Measurements from ENCODE around the gene KIF13A. TPM values are rescaled to one million over a fixed set of nuclear protein-coding genes. Genes with fewer than 3 reads are reported as not detected.

Gene KIF13A
- total RNA-seq, 2 donors from 2014 or later = 36.8 to 57.5 TPM

DNA sequence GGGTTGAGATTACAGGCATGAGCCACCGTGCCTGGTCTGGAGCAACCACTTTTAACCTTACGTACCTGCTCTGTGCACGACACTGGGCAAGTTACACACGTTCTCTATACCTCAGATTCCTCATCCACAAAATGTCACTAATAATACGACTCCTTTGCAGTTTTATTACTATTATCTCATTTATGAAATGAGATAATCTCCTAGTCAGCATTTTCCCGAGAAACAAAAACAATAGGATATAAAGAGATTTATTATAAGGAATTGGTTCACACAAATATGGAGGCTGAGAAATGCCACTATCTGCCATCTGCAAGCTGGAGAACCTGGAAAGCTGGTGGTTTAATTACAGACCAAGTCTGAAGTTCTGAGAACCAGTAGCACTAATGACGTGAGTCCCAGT is 12.0 kb upstream of the KIF13A start:
- intact Hi-C loops (cut with DNase I) = no loop called here
- Histone ChIP-seq H3K4me3 (no peak overlapping the region), H3K4me1 (replicated peaks) (no peaks in the 10 kb centered on the region), H3K9me3 (no peaks in the 10 kb centered on the region), H3K27ac (no peak overlapping the region), H3K36me3 (no peaks in the 10 kb centered on the region), H3K27me3 (replicated peaks; ENCODE audit: insufficient read depth) (no peaks in the 10 kb centered on the region)
- TF ChIP-seq POLR2A (IDR thresholded peaks at IDR 0.05) (no peak), POLR2AphosphoS5 (IDR thresholded peaks at IDR 0.05) (no peak)
- no peak for DNase-seq (ENCODE audit: low spot score)
- WGBS = 87% methylated on average over 7 of the region's 7 CpGs

DNA sequence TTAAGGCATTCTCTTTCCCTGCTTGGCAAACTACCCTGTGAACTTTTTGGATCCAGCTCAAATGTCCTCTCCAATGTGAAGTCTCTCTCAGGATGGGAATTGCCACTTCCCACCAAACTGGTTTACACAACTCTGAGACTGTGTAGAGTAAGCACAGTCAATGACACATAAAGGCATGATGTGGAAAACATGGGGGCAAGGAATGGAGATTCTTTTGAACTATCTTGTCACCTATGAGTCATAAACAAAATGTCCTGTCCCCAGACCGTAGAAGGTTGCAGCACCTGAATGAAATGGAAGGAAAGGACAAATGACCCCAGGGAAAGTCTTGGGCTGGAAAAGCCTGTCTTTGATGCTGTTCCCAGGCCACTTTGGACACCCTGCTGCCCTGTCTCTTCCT is 11.0 kb upstream of the KIF13A start:
- no peak for DNase-seq (ENCODE audit: low spot score)
- Histone ChIP-seq H3K36me3 (no peaks in the 10 kb centered on the region), H3K9me3 (no peaks in the 10 kb centered on the region), H3K27me3 (replicated peaks; ENCODE audit: insufficient read depth) (no peaks in the 10 kb centered on the region), H3K4me1 (replicated peaks) (no peaks in the 10 kb centered on the region), H3K4me3 (no peak overlapping the region), H3K27ac (no peak overlapping the region)
- WGBS = 77% methylated on average over 1 of the region's 1 CpG
- no peak for TF ChIP-seq POLR2A (IDR thresholded peaks at IDR 0.05)
- no peak for TF ChIP-seq POLR2AphosphoS5 (IDR thresholded peaks at IDR 0.05)
- no peak for TF ChIP-seq CTCF (IDR thresholded peaks at IDR 0.05)
- intact Hi-C loops (cut with DNase I) = no loop called here

GRCh38 chr6:17998003-17998402 is 10.6 kb upstream of the KIF13A start:
- TF ChIP-seq POLR2AphosphoS5 (IDR thresholded peaks at IDR 0.05) (no peak), CTCF (IDR thresholded peaks at IDR 0.05) (no peak), POLR2A (IDR thresholded peaks at IDR 0.05) (no peak)
- Histone ChIP-seq H3K4me3 (no peak overlapping the region), H3K4me1 (replicated peaks) (no peaks in the 10 kb centered on the region), H3K27ac (no peak overlapping the region), H3K36me3 (no peaks in the 10 kb centered on the region), H3K9me3 (no peaks in the 10 kb centered on the region), H3K27me3 (replicated peaks; ENCODE audit: insufficient read depth) (no peaks in the 10 kb centered on the region)
- intact Hi-C loops (cut with DNase I) = no loop called here
- DNase-seq (ENCODE audit: low spot score) = no peak
- WGBS = 84% methylated on average over 3 of the region's 3 CpGs

- no peaks in the 10 kb centered on the region for H3K36me3 ChIP-seq
- TF ChIP-seq CTCF (IDR thresholded peaks at IDR 0.05) (no peak), POLR2A (IDR thresholded peaks at IDR 0.05) (no peak), POLR2AphosphoS5 (IDR thresholded peaks at IDR 0.05) (no peak)
- no peak overlapping the region for H3K4me3 ChIP-seq
- H3K27ac ChIP-seq = no peak overlapping the region
- no peaks in the 10 kb centered on the region for H3K4me1 ChIP-seq (replicated peaks)
- no peak for DNase-seq (ENCODE audit: low spot score)
- intact Hi-C loops (cut with DNase I) = no loop called here
- no peaks in the 10 kb centered on the region for H3K9me3 ChIP-seq
- no peaks in the 10 kb centered on the region for H3K27me3 ChIP-seq (replicated peaks; ENCODE audit: insufficient read depth)
- 98% methylated on average over 4 of the region's 4 CpGs for WGBS
Observed at GRCh38 chr6:17995414-17995813, 8.0 kb upstream of the KIF13A start.

- intact Hi-C loops (cut with DNase I) = no loop called here
- H3K27ac ChIP-seq = no peak overlapping the region
- DNase-seq (ENCODE audit: low spot score) = no peak
- H3K4me3 ChIP-seq = no peak overlapping the region
- H3K27me3 ChIP-seq (replicated peaks; ENCODE audit: insufficient read depth) = no peaks in the 10 kb centered on the region
- H3K36me3 ChIP-seq = no peaks in the 10 kb centered on the region
- TF ChIP-seq POLR2AphosphoS5 (IDR thresholded peaks at IDR 0.05) (no peak), POLR2A (IDR thresholded peaks at IDR 0.05) (no peak), CTCF (IDR thresholded peaks at IDR 0.05) (no peak)
- H3K9me3 ChIP-seq = no peaks in the 10 kb centered on the region
- whole genome bisulfite sequencing = 58% methylated on average over 2 of the region's 2 CpGs
- no peaks in the 10 kb centered on the region for H3K4me1 ChIP-seq (replicated peaks)
Observed at GRCh38 chr6:17994019-17994418, 6.6 kb upstream of the KIF13A start.

Data from prostate gland (tissue), 2 donors.